Cerebellar cortex (tissue), 1 donor: ENCODE measurements around the gene SLC29A4.
"Not testable (repeated sequence)": the region's sequence is repeated elsewhere in the genome, so short reads cannot be mapped to it uniquely, and the experiment has no call there.

Experiments
- DNase-seq: peaks from one replicate; pipeline ENCODE4 v3.0.0-alpha.2; 2015; ENCODE audit warnings: low spot score

The SLC29A4 gene

GRCh38 chr7:5296611-5297226, 14.0 kb downstream of the SLC29A4 start:
- DNase-seq: no peak

- DNase-seq: no peak
Observed at GRCh38 chr7:5300366-5300765, 17.6 kb downstream of the SLC29A4 start.

GRCh38 chr7:5302577-5302976, 19.8 kb downstream of the SLC29A4 start:
- no peak for DNase-seq

DNA sequence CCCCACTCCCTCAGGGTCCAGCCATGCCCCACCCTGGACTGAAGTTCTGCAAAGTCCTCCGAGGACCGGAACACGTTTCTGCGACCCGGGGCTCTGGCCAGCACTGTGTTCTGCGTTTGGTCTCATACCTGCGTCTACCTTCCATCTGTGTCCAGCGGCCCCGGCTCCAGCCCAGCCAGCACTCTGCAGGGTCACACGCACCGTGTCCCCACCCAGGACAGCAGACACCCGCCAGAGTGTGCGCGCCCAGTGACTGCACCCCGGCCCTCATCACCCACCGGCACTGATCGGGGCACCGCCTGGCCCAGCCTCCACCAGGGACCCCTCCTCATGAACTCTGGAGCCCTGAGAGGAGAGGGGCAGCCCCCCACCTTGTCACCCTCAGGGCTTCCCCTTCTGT, 20.3 kb downstream of the SLC29A4 start:
- no peak for DNase-seq

DNA sequence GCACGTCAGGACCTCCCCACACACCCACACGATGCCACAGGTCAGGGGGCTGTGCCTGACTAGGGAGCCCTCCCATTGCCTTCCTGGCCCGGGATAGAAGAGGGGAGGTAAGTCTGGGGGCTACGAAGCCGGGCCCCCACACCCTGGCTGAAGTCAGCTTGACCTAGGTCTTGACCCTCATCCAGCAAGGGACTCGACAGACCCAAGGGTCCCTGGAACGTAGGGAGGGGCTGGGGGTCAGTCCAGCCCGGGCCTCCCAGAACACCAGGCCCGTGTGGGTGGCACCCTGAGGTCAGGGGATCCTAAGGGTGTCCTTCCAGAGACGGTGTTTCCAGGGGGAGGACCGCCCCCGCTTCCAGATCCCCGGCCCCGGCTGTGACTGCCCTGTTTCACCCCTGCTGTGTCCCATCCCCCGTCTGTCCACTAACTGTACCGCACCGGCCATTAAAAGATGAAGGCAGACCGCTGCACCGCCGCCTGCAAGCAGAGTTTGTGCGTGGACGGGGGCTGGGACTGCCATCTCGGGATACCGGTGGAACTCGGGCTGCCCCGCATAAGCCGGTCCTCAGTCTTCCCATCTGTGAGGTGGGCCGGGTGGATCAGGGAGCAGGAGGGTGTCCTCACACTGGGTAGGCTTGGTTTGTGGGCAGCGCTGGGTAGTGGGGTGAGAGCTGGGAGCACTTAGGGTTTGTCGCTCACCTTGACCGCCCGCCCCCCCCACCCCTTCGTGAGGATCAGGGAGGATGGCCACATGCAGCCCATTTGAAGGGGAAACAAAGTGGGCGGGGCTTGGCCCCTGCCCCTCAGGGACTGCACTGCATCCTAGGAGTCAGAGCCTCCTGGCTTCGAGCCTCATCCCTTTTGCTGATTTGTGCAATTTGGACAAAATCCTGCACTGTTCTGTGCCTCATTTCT, 21.1 kb downstream of the SLC29A4 start:
- DNase-seq: no peak

DNA sequence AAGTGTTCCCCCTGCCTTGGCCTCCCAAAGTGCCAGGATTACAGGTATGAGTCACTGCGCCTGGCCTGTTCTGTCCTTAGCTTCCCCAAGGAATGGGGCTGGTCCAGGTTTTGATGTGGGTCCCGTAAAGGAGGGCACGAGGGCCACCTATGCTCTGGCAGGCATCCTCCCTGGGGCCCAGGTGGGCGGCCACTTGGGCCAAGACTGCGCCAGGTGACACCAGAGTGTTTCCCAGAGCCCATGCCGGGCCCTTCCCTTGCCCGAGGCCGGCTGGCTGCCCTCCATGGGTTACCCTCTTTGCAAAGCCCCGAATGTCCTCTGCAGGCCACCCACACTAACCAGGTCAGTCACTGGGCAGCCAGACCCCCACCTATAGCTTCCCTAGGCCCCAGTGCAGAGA, 22.3 kb downstream of the SLC29A4 start:
- DNase-seq: not testable (repeated sequence)

DNA sequence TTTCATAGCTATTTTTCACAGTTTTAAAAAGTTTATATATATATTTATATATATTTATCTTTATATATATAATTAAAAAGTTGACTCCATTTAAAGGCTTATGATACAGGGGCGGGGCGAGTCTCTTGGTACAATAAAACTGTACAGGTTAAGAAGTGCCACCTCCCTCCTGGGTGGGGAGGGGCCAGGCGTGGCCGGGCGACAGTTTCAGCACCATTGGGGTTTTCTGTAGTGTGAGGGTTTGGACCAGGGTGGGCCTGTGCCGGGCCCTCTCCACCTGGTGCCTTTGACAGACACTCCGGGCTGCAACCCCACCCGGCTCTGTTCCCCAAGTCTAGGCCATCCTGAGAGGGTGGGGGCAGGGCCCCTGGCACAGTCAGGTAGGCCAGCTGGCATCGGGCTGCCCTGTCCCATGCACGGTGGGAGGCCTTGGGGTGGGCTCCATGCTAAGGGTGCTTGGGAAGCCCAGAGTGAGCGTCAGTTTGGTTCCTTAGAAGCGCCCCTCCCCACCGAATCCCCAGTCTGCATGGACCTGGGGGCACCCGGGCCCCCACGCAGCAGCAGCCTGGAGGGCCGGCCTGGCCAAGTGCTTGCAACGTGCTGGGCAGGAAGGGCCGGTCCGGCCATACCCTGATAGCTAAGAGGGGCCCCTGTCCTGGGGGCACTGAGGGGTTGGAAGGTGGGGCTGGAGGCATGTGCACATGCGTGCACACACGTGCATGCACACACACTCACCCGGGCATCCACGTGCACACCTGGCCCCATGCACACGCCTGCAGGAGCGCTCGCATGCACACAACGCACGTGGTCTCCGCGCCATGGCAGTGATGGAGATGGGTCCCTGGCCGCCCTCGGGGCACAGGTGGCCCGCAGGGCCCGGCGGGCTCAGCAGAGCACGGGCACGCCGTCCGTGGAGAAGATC, 24.7 kb downstream of the SLC29A4 start:
- not testable (repeated sequence) for DNase-seq

GRCh38 chr7:5309146-5309545, 26.4 kb downstream of the SLC29A4 start:
- DNase-seq: no peak

GRCh38 chr7:5310822-5311405, 28.2 kb downstream of the SLC29A4 start:
- no peak for DNase-seq

DNA sequence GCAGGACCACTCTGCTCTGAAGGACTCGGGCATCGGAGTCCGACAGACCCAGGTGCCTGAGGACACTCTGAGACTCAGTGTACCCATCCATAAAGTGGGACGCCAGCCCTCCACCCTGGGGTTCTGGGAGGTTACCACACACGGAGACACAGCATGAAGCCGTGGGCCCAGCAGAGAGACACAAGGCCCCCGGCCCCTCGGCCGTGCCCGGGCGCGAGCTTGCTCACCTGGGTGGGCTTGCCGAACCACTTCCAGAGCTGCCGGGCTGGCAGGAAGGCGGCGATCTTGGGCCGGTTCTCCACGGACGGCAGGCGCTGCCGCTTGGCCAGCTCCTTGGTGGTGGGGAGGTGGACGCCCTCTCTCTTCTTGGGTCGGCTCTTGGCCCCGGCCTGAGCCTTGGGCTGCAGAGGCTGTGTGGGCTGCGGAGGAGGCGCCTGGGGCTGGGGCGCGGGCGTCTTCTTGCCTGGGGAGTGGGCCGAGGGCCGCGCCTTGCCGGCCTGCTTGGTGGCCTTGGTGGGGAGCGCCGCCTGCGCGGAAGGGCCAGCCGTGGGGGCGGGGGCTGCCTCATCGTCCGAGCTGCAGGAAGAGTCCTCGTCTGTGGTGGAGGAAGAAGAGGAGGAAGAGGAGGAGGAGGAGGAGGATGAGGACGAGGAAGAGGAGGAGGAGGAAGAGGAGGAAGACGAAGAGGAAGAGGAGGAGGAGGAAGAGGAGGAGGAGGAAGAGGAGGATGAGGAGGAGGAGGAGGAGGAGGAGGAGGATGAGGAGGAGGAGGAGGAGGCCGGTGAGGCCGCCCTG, 29.7 kb downstream of the SLC29A4 start:
- not testable (repeated sequence) for DNase-seq

DNA sequence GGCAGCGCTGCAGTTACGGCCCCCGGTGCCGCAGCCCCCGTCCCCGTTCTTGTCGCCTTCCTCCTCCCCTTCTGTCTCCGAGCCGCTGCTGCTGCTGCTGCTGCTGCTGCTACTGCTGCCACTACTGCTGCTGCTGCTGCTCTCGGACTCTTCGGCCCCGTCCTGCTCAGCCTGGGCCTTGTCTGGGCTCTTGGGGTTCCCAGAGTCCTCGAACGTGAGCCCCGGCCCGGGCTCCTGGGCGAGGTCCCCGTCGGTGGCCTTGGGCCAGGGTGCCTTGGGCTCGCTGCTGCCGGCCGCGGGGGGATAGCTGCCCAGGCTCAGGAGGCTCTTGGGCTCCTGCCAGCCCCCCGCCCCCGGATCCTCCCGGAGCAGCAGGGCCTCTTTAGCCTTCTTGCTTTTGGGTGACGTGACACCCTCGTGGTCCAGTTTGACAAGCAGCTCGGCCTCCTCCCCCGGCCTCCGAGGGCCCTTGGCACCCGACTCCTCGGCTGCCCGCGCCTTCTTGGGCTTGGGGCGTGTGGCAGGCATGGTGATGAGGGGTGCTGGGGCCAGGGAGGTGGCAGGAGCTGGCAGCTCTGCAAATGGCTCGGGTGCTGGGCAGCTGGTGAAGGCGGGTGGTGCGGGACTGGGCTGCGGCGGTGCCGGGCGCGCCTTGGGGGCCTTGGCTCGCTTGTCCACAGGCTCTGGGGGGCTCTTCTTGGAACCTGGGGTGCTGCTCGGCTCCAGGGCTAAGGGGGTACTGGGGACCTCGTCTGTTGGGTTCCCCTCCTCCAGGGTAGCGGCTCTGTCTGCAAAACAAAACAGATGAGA, 30.5 kb downstream of the SLC29A4 start:
- not testable (repeated sequence) for DNase-seq

GRCh38 chr7:5314864-5315263, 32.1 kb downstream of the SLC29A4 start:
- DNase-seq: no peak

- DNase-seq: no peak
Observed at GRCh38 chr7:5315761-5316160, 33.0 kb downstream of the SLC29A4 start.

- not testable (repeated sequence) for DNase-seq
Observed at GRCh38 chr7:5318613-5319012, 35.9 kb downstream of the SLC29A4 start.

DNA sequence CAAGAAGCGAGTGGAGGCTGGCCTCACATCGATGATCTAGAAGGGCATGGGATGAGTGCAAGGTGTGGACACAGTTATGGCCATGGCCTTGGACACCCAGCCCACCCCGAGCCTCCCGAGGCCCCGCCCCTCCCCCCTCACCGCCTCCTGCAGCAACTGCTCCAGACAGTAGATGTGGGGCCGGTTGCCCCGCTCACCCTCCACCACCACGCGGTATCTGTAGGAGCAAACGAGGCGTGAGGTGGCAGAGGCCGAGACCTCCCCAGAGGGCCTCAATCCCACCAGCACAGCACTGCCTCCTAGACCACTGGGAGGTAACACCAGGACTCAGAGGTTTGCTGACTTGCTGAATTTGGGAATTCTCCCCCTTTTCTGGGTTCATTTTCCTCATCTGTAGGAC, 37.6 kb downstream of the SLC29A4 start:
- no peak for DNase-seq

DNA sequence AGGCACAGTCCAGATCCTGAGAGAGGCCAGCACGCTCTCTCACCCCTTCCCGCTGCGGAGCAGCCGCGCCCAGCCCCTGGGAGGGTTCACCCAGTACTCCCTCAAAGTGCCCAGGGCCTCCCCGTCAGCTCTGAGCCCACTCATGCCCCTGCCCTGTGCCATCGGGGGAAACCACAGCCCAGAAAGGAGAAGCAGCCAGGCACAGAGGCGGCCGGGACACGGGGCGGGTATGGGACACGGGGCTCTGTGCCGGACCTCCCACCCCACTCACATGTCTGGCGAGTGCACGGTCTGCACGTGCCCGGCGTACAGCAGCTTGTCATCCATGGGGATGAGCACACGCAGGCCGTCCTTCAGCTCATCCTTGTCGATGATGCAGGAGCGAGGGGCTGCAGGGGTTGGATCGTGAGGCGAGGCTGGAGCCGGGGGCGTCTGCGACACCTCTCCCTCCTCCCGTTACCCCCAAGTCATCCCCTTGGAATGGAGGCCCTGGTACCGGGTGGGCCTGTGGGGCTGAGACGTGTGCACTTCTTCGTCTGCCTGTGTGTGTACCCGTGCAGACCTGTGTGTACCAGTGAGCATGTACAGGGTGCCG, 38.2 kb downstream of the SLC29A4 start:
- no peak for DNase-seq

GRCh38 chr7:5322621-5323410, 40.1 kb downstream of the SLC29A4 start:
- no peak for DNase-seq

GRCh38 chr7:5323800-5324781, 41.3 kb downstream of the SLC29A4 start:
- DNase-seq: not testable (repeated sequence)
